ENCODE results near the gene METRNL. TPM values are rescaled to one million over a fixed set of nuclear protein-coding genes. Genes with fewer than 3 reads are reported as not detected.

The METRNL gene
- total and polyA plus RNA-seq, 8 donors, result 11.1 to 28.3 (median 18.0) TPM

DNA sequence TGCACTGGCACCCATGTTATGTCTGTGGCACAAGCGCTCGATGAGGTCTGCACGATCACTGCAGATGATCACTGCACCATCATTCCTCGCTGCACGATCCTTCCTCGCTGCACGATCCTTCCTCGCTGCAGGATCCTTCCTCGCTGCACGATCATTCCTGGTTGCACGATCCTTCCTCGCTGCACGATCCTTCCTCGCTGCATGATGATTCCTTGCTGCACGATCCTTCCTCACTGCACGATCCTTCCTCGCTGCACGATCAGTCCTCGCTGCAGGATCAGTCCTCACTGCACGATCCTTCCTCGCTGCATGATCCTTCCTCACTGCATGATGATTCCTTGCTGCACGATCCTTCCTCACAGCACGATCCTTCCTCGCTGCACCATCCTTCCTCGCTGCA is 29.3 kb downstream of the METRNL start:
- no peaks in the 10 kb centered on the region for H3K9me3 ChIP-seq
- TF ChIP-seq, protein P1, sequence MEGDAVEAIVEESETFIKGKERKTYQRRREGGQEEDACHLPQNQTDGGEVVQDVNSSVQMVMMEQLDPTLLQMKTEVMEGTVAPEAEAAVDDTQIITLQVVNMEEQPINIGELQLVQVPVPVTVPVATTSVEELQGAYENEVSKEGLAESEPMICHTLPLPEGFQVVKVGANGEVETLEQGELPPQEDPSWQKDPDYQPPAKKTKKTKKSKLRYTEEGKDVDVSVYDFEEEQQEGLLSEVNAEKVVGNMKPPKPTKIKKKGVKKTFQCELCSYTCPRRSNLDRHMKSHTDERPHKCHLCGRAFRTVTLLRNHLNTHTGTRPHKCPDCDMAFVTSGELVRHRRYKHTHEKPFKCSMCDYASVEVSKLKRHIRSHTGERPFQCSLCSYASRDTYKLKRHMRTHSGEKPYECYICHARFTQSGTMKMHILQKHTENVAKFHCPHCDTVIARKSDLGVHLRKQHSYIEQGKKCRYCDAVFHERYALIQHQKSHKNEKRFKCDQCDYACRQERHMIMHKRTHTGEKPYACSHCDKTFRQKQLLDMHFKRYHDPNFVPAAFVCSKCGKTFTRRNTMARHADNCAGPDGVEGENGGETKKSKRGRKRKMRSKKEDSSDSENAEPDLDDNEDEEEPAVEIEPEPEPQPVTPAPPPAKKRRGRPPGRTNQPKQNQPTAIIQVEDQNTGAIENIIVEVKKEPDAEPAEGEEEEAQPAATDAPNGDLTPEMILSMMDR (IDR thresholded peaks at IDR 0.05), result no peak
- no peak overlapping the region for H3K27ac ChIP-seq
- no peak for DNase-seq
- no peak overlapping the region for H3K4me3 ChIP-seq
- no peak for FAIRE-seq
- H3K4me1 ChIP-seq, result peaks cover 0 to 5% (median 0%) of the 10 kb centered on the region in 3 donors
- 91% methylated on average over 25 of the region's 25 CpGs for WGBS, 2 donors
- intact Hi-C loops (cut with DNase I), result no loop called here
- no peak for ATAC-seq
- no peaks in the 10 kb centered on the region for H3K36me3 ChIP-seq
- H3K27me3 ChIP-seq, result no peaks in the 10 kb centered on the region

DNA sequence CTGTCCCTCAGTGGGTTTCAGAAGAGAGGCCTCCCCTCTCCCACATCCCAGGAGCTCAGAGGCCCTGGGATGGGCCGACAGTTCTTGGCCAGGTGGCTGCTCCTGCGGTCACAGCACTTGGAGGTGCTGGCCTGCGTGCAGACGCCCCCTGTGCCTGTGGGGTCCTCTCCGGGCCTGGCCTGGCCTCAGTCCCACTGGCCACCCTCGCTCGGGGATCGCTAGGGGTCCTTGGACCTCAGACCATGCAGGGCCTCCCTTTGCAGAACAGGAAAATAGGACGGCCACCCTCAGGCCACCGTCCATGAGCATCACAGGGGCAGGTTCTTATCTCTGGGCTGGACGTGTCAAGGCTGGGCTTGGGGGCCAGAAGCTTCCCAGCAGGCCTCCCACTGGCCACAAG is 30.0 kb downstream of the METRNL start:
- 52 to 60% methylated on average over 11 of the region's 11 CpGs for WGBS, 2 donors
- Histone ChIP-seq H3K27ac (no peak overlapping the region), H3K4me1 (peaks cover 0 to 5% (median 0%) of the 10 kb centered on the region in 3 donors), H3K4me3 (no peak overlapping the region), H3K36me3 (no peaks in the 10 kb centered on the region), H3K9me3 (no peaks in the 10 kb centered on the region), H3K27me3 (no peaks in the 10 kb centered on the region)
- intact Hi-C loops (cut with DNase I), result no loop called here
- DNase-seq (peak in 1 of 6 donors; percentile 33), ATAC-seq (no peak), FAIRE-seq (no peak)
- TF ChIP-seq, protein P1 (IDR thresholded peaks at IDR 0.05), result no peak

DNA sequence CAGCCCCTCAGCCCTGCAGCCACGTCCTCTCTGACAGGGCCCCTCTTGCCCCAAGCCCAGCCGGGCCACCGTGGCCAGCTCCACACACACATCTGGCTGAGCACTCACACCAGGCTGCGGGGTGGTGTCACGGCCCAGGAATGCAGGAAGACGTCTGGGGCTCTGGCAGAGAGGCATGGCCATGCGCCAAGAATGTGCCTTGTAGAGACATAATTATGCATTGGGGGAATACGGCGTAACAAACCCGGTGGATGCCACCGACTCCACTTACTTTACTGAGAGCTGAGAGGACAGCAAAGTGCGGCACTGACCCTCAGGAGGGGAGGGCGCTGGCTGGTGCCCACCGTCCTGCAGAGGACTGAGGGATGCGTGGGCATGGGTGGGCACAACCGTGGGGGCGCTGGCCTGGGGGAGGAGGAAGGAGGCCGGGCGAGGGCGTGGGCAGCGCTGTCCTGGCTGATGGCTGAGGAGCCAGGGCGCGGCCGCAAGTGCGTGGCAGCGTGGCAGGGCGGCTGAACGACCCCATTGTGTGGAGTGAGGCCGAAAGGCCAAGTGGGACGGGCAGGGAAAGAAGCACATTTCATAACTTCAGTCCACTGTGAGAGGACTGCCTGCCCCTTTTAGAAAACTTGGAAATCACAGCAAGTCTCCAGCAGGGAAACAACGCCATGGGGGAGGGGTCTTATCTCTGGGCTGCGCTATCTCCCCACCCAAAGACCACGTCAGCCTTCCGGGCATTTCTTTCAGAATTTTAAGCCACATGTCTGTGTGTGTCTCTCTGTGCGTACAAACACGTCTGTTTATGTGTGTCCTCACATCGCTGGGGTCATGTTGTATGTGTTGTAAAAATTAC is 30.6 kb downstream of the METRNL start:
- H3K4me3 ChIP-seq, result peak overlapping the region in 2 of 4 donors; percentile 7 to 18
- H3K4me1 ChIP-seq, result peaks cover 0 to 5% (median 0%) of the 10 kb centered on the region in 3 donors
- no peaks in the 10 kb centered on the region for H3K36me3 ChIP-seq
- intact Hi-C loops (cut with DNase I), result no loop called here
- DNase-seq, result peak; percentile 81 to 94 (median 84)
- no peaks in the 10 kb centered on the region for H3K9me3 ChIP-seq
- TF ChIP-seq, protein P1 (IDR thresholded peaks at IDR 0.05), result no peak
- H3K27me3 ChIP-seq, result no peaks in the 10 kb centered on the region
- 24 to 27% methylated on average over 32 to 37 of the region's 37 CpGs for WGBS, 2 donors
- peak overlapping the region in 3 of 4 donors; percentile 16 to 52 (median 50) for H3K27ac ChIP-seq
- ATAC-seq, result peak; percentile 80 to 91 (median 86)
- FAIRE-seq, result no peak

DNA sequence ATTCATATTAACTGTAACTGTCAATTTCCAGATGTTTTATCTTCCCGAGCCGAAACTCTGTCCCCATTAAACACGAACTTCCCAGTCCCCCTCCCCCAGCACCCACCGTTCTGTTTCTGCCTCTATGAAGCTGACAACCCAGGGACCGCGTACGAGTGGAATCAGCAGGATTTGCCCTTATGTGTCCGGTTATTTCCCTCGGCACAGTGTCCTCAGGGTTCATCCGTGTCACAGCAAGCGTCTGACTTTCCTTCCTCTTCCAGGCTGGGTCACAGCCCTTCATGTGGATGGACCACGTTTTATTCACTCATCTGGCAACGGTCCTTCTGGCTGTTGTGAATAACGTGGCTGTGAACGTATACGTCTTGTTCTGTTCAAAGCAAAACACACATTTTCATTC is 31.3 kb downstream of the METRNL start:
- 38 to 43% methylated on average over 16 of the region's 16 CpGs for whole genome bisulfite sequencing, 2 donors
- peak in 1 of 4 donors; percentile 20 for ATAC-seq
- TF ChIP-seq, protein P1 (IDR thresholded peaks at IDR 0.05), result no peak
- Histone ChIP-seq H3K9me3 (no peaks in the 10 kb centered on the region), H3K27ac (no peak overlapping the region), H3K36me3 (no peaks in the 10 kb centered on the region), H3K27me3 (no peaks in the 10 kb centered on the region), H3K4me3 (no peak overlapping the region), H3K4me1 (peaks cover 0 to 5% (median 0%) of the 10 kb centered on the region in 3 donors)
- no peak for FAIRE-seq
- no peak for DNase-seq
- intact Hi-C loops (cut with DNase I), result no loop called here

Measured in pancreas (tissue), 10 donors.